ENCODE data around the gene CACNB4.

Gene CACNB4

GRCh38 chr2:151973013-151973900, 125.6 kb downstream of the CACNB4 start:
- no peak for TF ChIP-seq CTCF (IDR thresholded peaks at IDR 0.05; ENCODE audit: low read depth, low read length, missing control alignments)
- no peak overlapping the region for H3K4me3 ChIP-seq (replicated peaks; ENCODE audit: low read depth, low read length)
- no peak for DNase-seq (ENCODE audit: extremely low read depth, low read depth)

GRCh38 chr2:151972241-151973012, 126.4 kb downstream of the CACNB4 start:
- no peak for DNase-seq (ENCODE audit: extremely low read depth, low read depth)
- TF ChIP-seq CTCF (IDR thresholded peaks at IDR 0.05; ENCODE audit: low read depth, low read length, missing control alignments): no peak
- no peak overlapping the region for H3K4me3 ChIP-seq (replicated peaks; ENCODE audit: low read depth, low read length)

GRCh38 chr2:151971301-151972051, 127.4 kb downstream of the CACNB4 start:
- TF ChIP-seq CTCF (IDR thresholded peaks at IDR 0.05; ENCODE audit: low read depth, low read length, missing control alignments): no peak
- no peak overlapping the region for H3K4me3 ChIP-seq (replicated peaks; ENCODE audit: low read depth, low read length)
- DNase-seq (ENCODE audit: extremely low read depth, low read depth): no peak

- DNase-seq (ENCODE audit: extremely low read depth, low read depth): no peak
- H3K4me3 ChIP-seq (replicated peaks; ENCODE audit: low read depth, low read length): no peak overlapping the region
- TF ChIP-seq CTCF (IDR thresholded peaks at IDR 0.05; ENCODE audit: low read depth, low read length, missing control alignments): no peak
Measured at GRCh38 chr2:151968770-151969470, 129.9 kb downstream of the CACNB4 start.

GRCh38 chr2:151967829-151968722, 130.8 kb downstream of the CACNB4 start:
- no peak overlapping the region for H3K4me3 ChIP-seq (replicated peaks; ENCODE audit: low read depth, low read length)
- DNase-seq (ENCODE audit: extremely low read depth, low read depth): no peak
- TF ChIP-seq CTCF (IDR thresholded peaks at IDR 0.05; ENCODE audit: low read depth, low read length, missing control alignments): no peak
